ENCODE data around the gene GSTA5.
"Not testable (repeated sequence)": the region's sequence is repeated elsewhere in the genome, so short reads cannot be mapped to it uniquely, and the experiment has no call there.

GSTA5 gene

GRCh38 chr6:52840763-52841585 lies at the start of gene GSTA5:
GSTA5 (minus strand) TSS chr6:52840813.
- no peak for DNase-seq

- DNase-seq = no peak
These were observed 49.4 kb upstream of the GSTA5 start for GRCh38 chr6:52890018-52890417.

GRCh38 chr6:52887910-52888524 lies 47.4 kb upstream of the GSTA5 start:
- no peak for DNase-seq

GRCh38 chr6:52881996-52882841 lies 41.6 kb upstream of the GSTA5 start:
- DNase-seq = peak; percentile 15

- no peak for DNase-seq
These were observed 41.0 kb upstream of the GSTA5 start for GRCh38 chr6:52881662-52881995.

GRCh38 chr6:52877786-52878185 lies 37.2 kb upstream of the GSTA5 start:
- DNase-seq = no peak

GRCh38 chr6:52877168-52877567 lies 36.6 kb upstream of the GSTA5 start:
- DNase-seq = no peak

- no peak for DNase-seq
These were observed 35.6 kb upstream of the GSTA5 start for GRCh38 chr6:52876056-52876787.

- DNase-seq = no peak
These were observed 31.4 kb upstream of the GSTA5 start for GRCh38 chr6:52872031-52872430.

GRCh38 chr6:52871621-52872020 lies 31.0 kb upstream of the GSTA5 start:
- no peak for DNase-seq

GRCh38 chr6:52870335-52871091 lies 29.9 kb upstream of the GSTA5 start:
- DNase-seq = not testable (repeated sequence)

- not testable (repeated sequence) for DNase-seq
These were observed 28.3 kb upstream of the GSTA5 start for GRCh38 chr6:52868899-52869298.

GRCh38 chr6:52868240-52868639 lies 27.6 kb upstream of the GSTA5 start:
- DNase-seq = no peak

- DNase-seq = not testable (repeated sequence)
These were observed 20.5 kb upstream of the GSTA5 start for GRCh38 chr6:52861151-52861550.

GRCh38 chr6:52858416-52858815 lies 17.8 kb upstream of the GSTA5 start:
- DNase-seq = no peak

- not testable (repeated sequence) for DNase-seq
These were observed 15.5 kb upstream of the GSTA5 start for GRCh38 chr6:52856137-52856536.

- no peak for DNase-seq
These were observed 8.5 kb upstream of the GSTA5 start for GRCh38 chr6:52849137-52849536.

GRCh38 chr6:52846002-52846401 lies 5.4 kb upstream of the GSTA5 start:
- no peak for DNase-seq

- DNase-seq = no peak
These were observed 3.0 kb upstream of the GSTA5 start for GRCh38 chr6:52843605-52844004.

GRCh38 chr6:52839124-52840055 lies 1.2 kb downstream of the GSTA5 start:
- DNase-seq = no peak

GRCh38 chr6:52834481-52834880 lies 6.1 kb downstream of the GSTA5 start:
- no peak for DNase-seq
